ENCODE data around the gene GTSF1L.

Gene GTSF1L

DNA sequence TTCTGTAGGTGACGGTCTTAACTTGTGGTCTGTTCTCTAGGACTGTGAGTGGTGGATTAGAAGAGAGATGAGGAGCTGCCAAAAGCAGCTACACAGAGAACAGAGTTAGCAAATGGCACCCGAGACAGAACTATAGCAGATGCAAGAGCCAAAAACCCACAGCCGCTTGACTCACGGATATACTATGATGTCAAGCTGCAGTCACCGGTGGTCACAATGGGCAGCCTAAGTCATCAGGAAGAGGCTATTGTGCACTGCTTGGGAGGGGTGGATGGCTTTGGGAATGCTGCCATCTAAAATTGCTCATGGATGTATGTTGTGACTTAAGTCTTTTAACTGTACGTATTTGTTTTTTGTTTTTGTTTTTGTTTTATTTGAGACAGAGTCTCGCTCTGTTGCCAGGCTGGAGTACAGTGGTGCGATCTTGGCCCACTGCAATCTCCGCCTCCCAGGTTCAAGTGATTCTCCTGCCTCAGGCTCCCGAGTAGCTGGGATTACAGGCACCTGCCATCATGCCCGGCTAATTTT lies at the start of gene GTSF1L:
Gene GTSF1L, minus strand, starts transcription at position 192 of the 528 bp plus-strand sequence. CDS start 308 bp downstream, outside the sequence.
- in situ Hi-C loops (cut with HindIII; ENCODE audit: low sequenced_read_pairs), result no loop called here

GRCh38 chr20:43774754-43775153 lies 48.0 kb upstream of the GTSF1L start:
- in situ Hi-C loops (cut with HindIII; ENCODE audit: low sequenced_read_pairs), result loop anchor here (25.0 kb wide), 1 partner anchor 313 kb away; no protein-coding TSS in a partner anchor

DNA sequence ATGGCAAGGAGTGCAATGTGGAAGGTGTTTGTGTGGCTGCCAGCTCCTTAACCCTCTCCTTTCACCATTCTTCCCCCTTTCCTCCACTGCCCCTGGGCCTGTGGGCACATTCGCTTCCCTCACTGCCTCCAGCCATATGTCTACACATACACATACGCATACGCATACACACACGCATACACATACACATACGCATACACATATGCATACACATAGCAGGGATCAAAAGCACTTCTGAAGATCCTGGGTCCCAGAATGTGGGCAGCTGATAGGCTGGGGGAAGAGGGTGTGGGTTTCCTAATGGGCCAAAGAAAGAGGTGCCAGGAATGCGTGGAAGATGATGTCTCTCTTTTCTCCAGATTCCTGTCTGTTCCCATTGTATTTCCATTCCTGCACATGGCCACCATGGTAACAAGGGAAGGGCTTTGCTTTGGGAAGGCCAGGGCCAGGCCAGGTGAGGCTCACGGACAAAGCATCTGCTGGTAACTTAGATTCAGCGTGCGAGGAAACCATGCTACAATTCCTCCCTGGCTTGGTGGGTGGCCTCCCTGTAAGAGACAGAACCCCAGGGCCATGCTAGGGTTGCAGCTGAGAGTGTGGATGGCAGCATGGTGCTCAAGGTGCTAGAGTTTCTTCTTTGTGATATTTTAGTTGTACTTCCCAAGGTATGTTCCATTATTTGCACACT lies 44.8 kb upstream of the GTSF1L start:
- in situ Hi-C loops (cut with HindIII; ENCODE audit: low sequenced_read_pairs), result loop anchor here (25.0 kb wide), 1 partner anchor 316 kb away; no protein-coding TSS in a partner anchor

GRCh38 chr20:43770342-43770741 lies 43.5 kb upstream of the GTSF1L start:
- in situ Hi-C loops (cut with HindIII; ENCODE audit: low sequenced_read_pairs), result loop anchor here (25.0 kb wide), 1 partner anchor 317 kb away; no protein-coding TSS in a partner anchor

GRCh38 chr20:43767686-43768474 lies 41.1 kb upstream of the GTSF1L start:
- in situ Hi-C loops (cut with HindIII; ENCODE audit: low sequenced_read_pairs), result loop anchor here (25.0 kb wide), 1 partner anchor 319 kb away; no protein-coding TSS in a partner anchor

DNA sequence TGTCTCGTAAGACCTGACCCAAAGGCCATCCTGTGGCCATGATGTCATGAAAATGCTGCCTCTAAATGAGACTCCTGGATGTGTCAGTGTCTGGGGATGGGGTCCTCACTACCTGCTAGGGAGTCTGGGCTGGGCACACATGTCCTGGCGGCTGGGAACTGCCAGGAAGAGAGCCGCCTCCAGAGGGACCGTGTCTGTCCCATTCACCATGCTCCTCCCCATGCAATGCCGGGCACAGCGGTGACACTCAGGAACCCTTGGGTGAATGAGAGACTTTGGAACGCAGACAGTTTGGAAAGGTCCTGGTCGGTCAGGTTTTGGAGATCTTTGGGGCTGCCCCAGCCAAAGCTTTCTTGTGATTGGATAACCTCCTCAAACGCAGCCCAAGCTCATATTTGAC lies 40.1 kb upstream of the GTSF1L start:
- in situ Hi-C loops (cut with HindIII; ENCODE audit: low sequenced_read_pairs), result loop anchor here (25.0 kb wide), 1 partner anchor 320 kb away; no protein-coding TSS in a partner anchor

GRCh38 chr20:43766385-43766784 lies 39.6 kb upstream of the GTSF1L start:
- in situ Hi-C loops (cut with HindIII; ENCODE audit: low sequenced_read_pairs), result loop anchor here (25.0 kb wide), 1 partner anchor 321 kb away; no protein-coding TSS in a partner anchor

GRCh38 chr20:43765916-43766315 lies 39.1 kb upstream of the GTSF1L start:
- in situ Hi-C loops (cut with HindIII; ENCODE audit: low sequenced_read_pairs), result loop anchor here (25.0 kb wide), 1 partner anchor 321 kb away; no protein-coding TSS in a partner anchor

DNA sequence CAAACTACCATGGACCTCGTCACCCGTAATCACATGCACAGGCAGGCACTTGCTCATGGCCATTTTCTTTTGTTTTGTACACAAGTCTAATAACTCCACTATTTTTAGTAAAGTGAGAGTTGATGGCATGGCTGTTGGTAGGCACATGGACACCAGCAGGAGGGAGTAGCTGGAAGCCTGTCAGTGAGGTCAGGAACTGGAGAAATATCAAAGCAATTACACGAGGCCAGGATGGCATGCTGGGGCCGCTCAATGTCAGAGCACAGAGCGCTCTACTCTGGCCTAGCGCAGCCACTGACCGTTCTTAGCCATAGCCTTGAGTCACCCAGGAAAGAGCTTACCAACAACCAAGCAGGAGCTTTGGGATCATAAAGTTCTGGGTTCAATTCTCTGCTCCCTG lies 36.1 kb upstream of the GTSF1L start:
- in situ Hi-C loops (cut with HindIII; ENCODE audit: low sequenced_read_pairs), result loop anchor here (25.0 kb wide), 1 partner anchor 324 kb away; no protein-coding TSS in a partner anchor

DNA sequence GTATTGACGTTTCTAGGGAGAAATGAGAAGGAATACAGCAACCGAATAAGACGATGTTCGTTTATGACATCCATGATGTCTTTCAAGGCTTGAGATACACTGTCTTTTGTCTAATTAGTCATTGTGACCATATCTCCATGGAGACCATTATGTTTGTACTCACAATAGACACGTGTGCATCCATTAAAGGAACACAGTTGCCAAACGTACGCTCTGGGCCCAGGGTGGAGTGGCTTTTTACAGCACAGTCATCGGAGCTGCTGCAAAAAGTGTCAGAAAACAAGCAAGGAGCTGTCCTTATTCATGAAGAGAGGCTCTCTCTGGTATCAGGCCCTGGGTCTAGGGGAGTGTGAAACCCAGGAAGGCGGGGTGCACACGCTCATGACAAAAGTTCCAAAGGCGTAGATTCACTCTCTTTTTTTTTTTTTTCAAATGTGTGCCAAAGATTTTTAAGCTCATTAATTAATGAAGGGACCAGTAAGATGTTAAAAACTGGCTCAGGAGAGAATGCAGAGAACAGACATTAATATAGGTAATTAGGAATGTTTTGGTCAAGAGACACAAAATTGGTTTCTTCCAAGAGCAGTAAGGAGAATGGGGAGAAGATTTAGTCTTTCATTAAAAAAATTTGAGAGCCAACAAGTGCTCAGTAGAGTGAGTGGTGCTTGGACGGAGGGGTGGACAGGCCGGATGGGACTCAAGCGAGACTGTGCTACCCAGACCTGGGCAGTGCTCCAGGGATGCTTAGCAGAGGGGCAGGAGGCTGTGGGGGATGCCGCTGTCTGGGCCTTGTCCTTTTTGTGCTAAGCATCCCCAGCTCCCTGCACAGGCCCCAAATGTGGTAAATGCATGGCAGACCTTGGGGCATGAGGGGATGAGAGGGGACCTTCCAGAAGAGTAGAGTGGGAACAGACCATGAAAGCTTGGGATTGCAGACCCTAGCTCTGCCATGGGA lies 34.9 kb upstream of the GTSF1L start:
- in situ Hi-C loops (cut with HindIII; ENCODE audit: low sequenced_read_pairs), result loop anchor here (25.0 kb wide), 1 partner anchor 326 kb away; no protein-coding TSS in a partner anchor

DNA sequence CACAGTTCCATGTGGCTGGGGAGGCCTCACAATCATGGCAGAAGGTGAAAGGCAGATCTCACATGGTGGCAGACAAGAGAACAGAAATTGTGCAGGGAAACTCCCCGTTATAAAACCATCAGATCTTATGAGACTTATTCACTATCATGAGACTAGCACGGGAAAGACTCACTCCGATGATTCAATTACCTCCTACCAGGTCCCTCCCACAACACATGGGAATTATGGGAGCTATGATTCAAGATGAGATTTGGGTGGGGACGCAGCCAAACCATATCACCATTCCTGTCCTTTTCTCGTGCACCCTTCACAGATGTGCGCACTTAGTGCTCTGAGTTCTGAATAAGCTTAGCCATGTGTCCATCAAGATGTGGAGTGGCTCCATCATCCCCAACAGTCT lies 31.1 kb upstream of the GTSF1L start:
- in situ Hi-C loops (cut with HindIII; ENCODE audit: low sequenced_read_pairs), result loop anchor here (25.0 kb wide), 1 partner anchor 329 kb away; no protein-coding TSS in a partner anchor

- in situ Hi-C loops (cut with HindIII; ENCODE audit: low sequenced_read_pairs), result loop anchor here (25.0 kb wide), 1 partner anchor 331 kb away; no protein-coding TSS in a partner anchor
These were observed 29.0 kb upstream of the GTSF1L start for GRCh38 chr20:43755851-43756250.

GRCh38 chr20:43755390-43755789 lies 28.6 kb upstream of the GTSF1L start:
- in situ Hi-C loops (cut with HindIII; ENCODE audit: low sequenced_read_pairs), result loop anchor here (25.0 kb wide), 1 partner anchor 332 kb away; no protein-coding TSS in a partner anchor

- in situ Hi-C loops (cut with HindIII; ENCODE audit: low sequenced_read_pairs), result loop anchor here (25.0 kb wide), 1 partner anchor 335 kb away; no protein-coding TSS in a partner anchor
These were observed 25.9 kb upstream of the GTSF1L start for GRCh38 chr20:43752561-43753301.

DNA sequence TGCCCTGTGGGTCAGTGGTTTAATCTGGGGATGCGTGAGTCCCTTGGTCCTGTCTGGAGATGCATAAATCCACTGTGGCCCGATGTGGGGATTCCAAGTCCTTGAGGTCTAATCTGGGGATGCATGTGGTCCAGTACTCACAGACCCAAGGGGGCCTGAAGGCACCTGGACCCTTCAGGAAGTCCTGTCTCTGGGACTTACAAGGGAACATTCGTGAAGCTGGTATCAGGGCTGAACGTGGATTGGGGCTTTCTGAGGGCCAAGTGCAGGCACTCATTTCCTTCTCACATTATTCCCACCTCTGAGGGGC lies 25.2 kb upstream of the GTSF1L start:
- in situ Hi-C loops (cut with HindIII; ENCODE audit: low sequenced_read_pairs), result loop anchor here (25.0 kb wide), 1 partner anchor 335 kb away; no protein-coding TSS in a partner anchor

GRCh38 chr20:43751167-43752050 lies 24.6 kb upstream of the GTSF1L start:
- in situ Hi-C loops (cut with HindIII; ENCODE audit: low sequenced_read_pairs), result loop anchor here (25.0 kb wide), 1 partner anchor 336 kb away; no protein-coding TSS in a partner anchor

GRCh38 chr20:43750774-43751166 lies 24.0 kb upstream of the GTSF1L start:
- in situ Hi-C loops (cut with HindIII; ENCODE audit: low sequenced_read_pairs), result loop anchor here (25.0 kb wide), 1 partner anchor 337 kb away; no protein-coding TSS in a partner anchor

- in situ Hi-C loops (cut with HindIII; ENCODE audit: low sequenced_read_pairs), result loop anchor here (25.0 kb wide), 1 partner anchor 337 kb away; no protein-coding TSS in a partner anchor
These were observed 23.0 kb upstream of the GTSF1L start for GRCh38 chr20:43749734-43750294.
